GM19455 (cell line): ENCODE measurements around the gene DSCAM.

Experiments
- ATAC-seq: cut with Tn5 transposase; IDR thresholded peaks from one replicate; pipeline ENCODE4 v1.9.1; 2021; ENCODE audit not compliant: unreplicated experiment

DSCAM gene

DNA sequence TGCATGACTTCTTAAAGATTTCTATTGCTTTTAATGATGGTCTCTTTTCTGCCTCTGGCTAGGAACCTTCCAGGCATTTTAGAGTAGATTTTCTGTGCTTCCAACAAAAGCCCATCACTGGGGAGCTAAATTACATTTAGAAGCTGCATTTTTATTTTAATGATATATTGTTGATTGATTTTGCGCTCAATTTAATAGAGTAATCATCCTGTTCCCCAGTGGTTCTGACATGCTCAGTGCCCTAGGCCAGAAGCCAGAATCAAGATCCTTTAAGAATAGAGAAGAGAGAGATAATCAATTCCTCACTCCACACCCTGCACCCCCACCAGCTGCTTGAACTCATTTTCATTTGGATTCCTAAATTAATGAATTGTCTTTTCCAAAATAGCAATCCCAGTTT is 881.9 kb downstream of the DSCAM start:
- no peak for ATAC-seq

- ATAC-seq, result no peak
Observed at GRCh38 chr21:39961251-39961650, 885.7 kb downstream of the DSCAM start.
